Transverse colon (tissue), 4 donors: ENCODE data around the gene PLEKHO2. TPM values are rescaled to one million over a fixed set of nuclear protein-coding genes. Genes with fewer than 3 reads are reported as not detected.

Experiments
- DNase-seq: peaks from one replicate; pipeline ENCODE4 v3.0.0-alpha.2; 2019
- H3K27ac ChIP-seq, 4 donors: fragments of 200-600 bp; sonication (generic); 2 replicates each; pipeline ENCODE4 v1.5.1; 2016 to 2018; ENCODE audit warnings: inconsistent platforms in 4 of 4
- H3K27me3 ChIP-seq: fragments of 200-600 bp; sonication (generic); 2 replicates; pipeline ENCODE4 v1.5.1; 2017; ENCODE audit warnings: inconsistent platforms
- H3K36me3 ChIP-seq, 4 donors: fragments of 200-600 bp; sonication (generic); 2 replicates each; pipeline ENCODE4 v1.5.1; 2017 to 2019; ENCODE audit warnings: inconsistent platforms in 4 of 4
- H3K4me1 ChIP-seq, 4 donors: fragments of 200-600 bp; sonication (generic); 2 replicates each; pipeline ENCODE4 v1.5.1; 2017 to 2020; ENCODE audit warnings: inconsistent platforms in 4 of 4
- H3K4me3 ChIP-seq, 4 donors: fragments of 200-600 bp; sonication (generic); 1 replicate in 1 of 4; 2 replicates in 3 of 4; pipeline versions ENCODE4 v1.5.1 to v1.6.1; 2017 to 2019; ENCODE audit warnings: inconsistent platforms in 4 of 4
- H3K9me3 ChIP-seq, 2 donors: fragments of 200-600 bp; sonication (generic); 2 replicates each; pipeline ENCODE4 v1.5.1; 2017 to 2019; ENCODE audit warnings: inconsistent platforms in 2 of 2
- CTCF ChIP-seq, 5 experiments: fragments of 200-600 bp in 3 of 5; fragments of 450-650 bp in 2 of 5; sonication (generic) in 3 of 5; IDR thresholded peaks; 1 replicate in 2 of 5; 2 replicates in 3 of 5; pipeline ENCODE4 v1.5.1; 2016 to 2017; ENCODE audit warnings: antibody characterized with exemption in 5 of 5, inconsistent platforms in 3 of 5, mild to moderate bottlenecking in 2 of 5, moderate library complexity in 1 of 5
- EP300 ChIP-seq: sonication (generic); formaldehyde crosslinking; IDR thresholded peaks from one replicate; pipeline ENCODE4 v1.6.1; 2017; ENCODE audit warnings: antibody characterized with exemption, low read depth
- POLR2A ChIP-seq: fragments of 450-650 bp; IDR thresholded peaks from one replicate; pipeline ENCODE4 v1.6.1; 2016; ENCODE audit warnings: antibody characterized with exemption, mild to moderate bottlenecking, moderate library complexity
- POLR2AphosphoS5 ChIP-seq, 3 donors: sonication (generic); formaldehyde crosslinking; IDR thresholded peaks; one replicate each; pipeline ENCODE4 v1.6.1; 2016; ENCODE audit warnings: antibody characterized with exemption in 3 of 3
- WGBS, 2 donors: methylation state at CpG; one replicate each; pipeline ENCODE4 v1.1.5; 2018; ENCODE audit warnings: low coverage in 1 of 2; 5-methylcytosine and 5-hydroxymethylcytosine counted together
- in situ Hi-C, 4 donors: fragments of 200-750 bp; cut with MboI; loops; one replicate each; pipeline versions ENCODE4 v1.15.0 to v1.15.1; 2017; ENCODE audit warnings: low sequenced_read_pairs in 3 of 4, low pct_ligation_motif_present in 1 of 4, low pct_unique_long_range_greater_than_20kb in 1 of 4
- intact Hi-C: fragments of 100-400 bp; cut with DNase I; formaldehyde crosslinking; loops from one replicate; pipeline ENCODE4 v1.15.1; 2023; ENCODE audit warnings: low total_unique reads
- total RNA-seq, 4 donors: library from RNA; depleted of rRNA; stranded (reverse); fragments of >200 nt; gene quantifications; one replicate each; pipeline ENCODE4 v1.1.0, GENCODE V29; 2016

PLEKHO2 gene
- total RNA-seq, 4 donors from 2014 or later: 4.6 to 12.3 (median 9.8) TPM

GRCh38 chr15:64824929-64825430 lies 16.7 kb upstream of the PLEKHO2 start:
- no peak for DNase-seq
- H3K4me3 ChIP-seq: peak overlapping the region in 3 of 4 donors; percentile 28 to 59 (median 47)
- peak overlapping the region; percentile 33 to 72 (median 68) for H3K27ac ChIP-seq
- H3K27me3 ChIP-seq: peaks cover 6% of the 10 kb centered on the region
- in situ Hi-C loops: no loop called here
- 0 to 1% methylated on average over 3 to 17 of the region's 17 CpGs for WGBS, 2 donors
- no peaks in the 10 kb centered on the region for H3K9me3 ChIP-seq
- H3K36me3 ChIP-seq: no peaks in the 10 kb centered on the region
- H3K4me1 ChIP-seq: peaks cover 16 to 31% (median 24%) of the 10 kb centered on the region in 4 donors
- no peak for TF ChIP-seq POLR2A
- TF ChIP-seq POLR2AphosphoS5 (IDR thresholded peaks at IDR 0.05): no peak
- TF ChIP-seq EP300: no peak
- no peak for TF ChIP-seq CTCF (IDR thresholded peaks at IDR 0.05)
- intact Hi-C loops: no loop called here

- peak; percentile 92 for DNase-seq
- peak within 1 kb of the TSS; percentile 58 to 72 (median 69) for H3K27ac ChIP-seq
- peak within 1 kb of the TSS in 3 of 4 donors; percentile 28 to 59 (median 47) for H3K4me3 ChIP-seq
- H3K9me3 ChIP-seq: no peaks in the 10 kb centered on the region
- no peaks in the 10 kb centered on the region for H3K36me3 ChIP-seq
- WGBS, 2 donors: 0 to 8% methylated on average over 1 to 27 of the region's 35 CpGs
- peak; percentile 50 for TF ChIP-seq POLR2A
- TF ChIP-seq POLR2AphosphoS5 (IDR thresholded peaks at IDR 0.05): peak; percentile 56 to 72 (median 68)
- no peak for TF ChIP-seq CTCF (IDR thresholded peaks at IDR 0.05)
- TF ChIP-seq EP300: no peak
- peaks cover 6% of the 10 kb centered on the region for H3K27me3 ChIP-seq
- intact Hi-C loops: no loop called here
- in situ Hi-C loops: no loop called here
- H3K4me1 ChIP-seq: peaks cover 16 to 31% (median 24%) of the 10 kb centered on the region in 4 donors
These were observed 16.1 kb upstream of the PLEKHO2 start, which contains the start of gene PIF1 for GRCh38 chr15:64825431-64826294. Gene PIF1 (minus strand): TSS chr15:64825647. CDS start chr15:64824335, 1,312 bp downstream.

GRCh38 chr15:64828985-64829384 lies 12.7 kb upstream of the PLEKHO2 start:
- Histone ChIP-seq H3K4me1 (peaks cover 16 to 20% (median 17%) of the 10 kb centered on the region in 4 donors), H3K4me3 (no peak overlapping the region), H3K27me3 (peaks cover 1% of the 10 kb centered on the region), H3K27ac (no peak overlapping the region), H3K36me3 (no peaks in the 10 kb centered on the region), H3K9me3 (no peaks in the 10 kb centered on the region)
- 91 to 100% methylated on average over 1 to 5 of the region's 5 CpGs for WGBS, 2 donors
- TF ChIP-seq EP300 (no peak), POLR2AphosphoS5 (IDR thresholded peaks at IDR 0.05) (no peak), CTCF (IDR thresholded peaks at IDR 0.05) (no peak), POLR2A (no peak)
- no peak for DNase-seq
- intact Hi-C loops: no loop called here
- in situ Hi-C loops: no loop called here

DNA sequence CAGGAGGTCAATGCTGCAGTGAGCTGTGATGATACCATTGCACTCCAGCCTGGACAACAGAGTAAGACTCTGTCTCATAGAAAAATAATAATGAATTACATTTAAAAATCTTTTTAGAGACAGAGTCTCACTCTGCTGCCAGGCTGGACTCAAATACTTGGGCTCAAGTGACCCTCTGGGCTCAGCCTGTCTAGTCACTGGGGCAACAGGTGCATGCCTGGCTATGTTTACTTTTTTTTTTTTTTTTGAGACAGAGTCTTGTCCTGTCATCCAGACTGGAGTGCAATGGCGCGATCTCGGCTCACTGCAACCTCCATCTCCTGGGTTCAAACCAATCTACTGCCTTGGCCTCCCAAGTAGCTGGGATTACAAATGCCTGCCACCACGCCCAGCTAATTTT lies 8.0 kb upstream of the PLEKHO2 start:
- Histone ChIP-seq H3K4me1 (peaks cover 6 to 9% (median 6%) of the 10 kb centered on the region in 4 donors), H3K4me3 (no peak overlapping the region), H3K27ac (no peak overlapping the region), H3K36me3 (no peaks in the 10 kb centered on the region), H3K9me3 (no peaks in the 10 kb centered on the region), H3K27me3 (no peaks in the 10 kb centered on the region)
- WGBS, 2 donors: 80 to 99% methylated on average over 1 to 4 of the region's 4 CpGs
- intact Hi-C loops (no loop called here), in situ Hi-C loops (loop anchor here in 1 of 4 donors (10.0 kb wide), 1 partner anchor 71 kb away; no protein-coding TSS in a partner anchor)
- no peak for TF ChIP-seq CTCF (IDR thresholded peaks at IDR 0.05)
- no peak for TF ChIP-seq POLR2A
- no peak for TF ChIP-seq EP300
- TF ChIP-seq POLR2AphosphoS5 (IDR thresholded peaks at IDR 0.05): no peak
- no peak for DNase-seq
